ENCODE data around the gene ADO.

The ADO gene

DNA sequence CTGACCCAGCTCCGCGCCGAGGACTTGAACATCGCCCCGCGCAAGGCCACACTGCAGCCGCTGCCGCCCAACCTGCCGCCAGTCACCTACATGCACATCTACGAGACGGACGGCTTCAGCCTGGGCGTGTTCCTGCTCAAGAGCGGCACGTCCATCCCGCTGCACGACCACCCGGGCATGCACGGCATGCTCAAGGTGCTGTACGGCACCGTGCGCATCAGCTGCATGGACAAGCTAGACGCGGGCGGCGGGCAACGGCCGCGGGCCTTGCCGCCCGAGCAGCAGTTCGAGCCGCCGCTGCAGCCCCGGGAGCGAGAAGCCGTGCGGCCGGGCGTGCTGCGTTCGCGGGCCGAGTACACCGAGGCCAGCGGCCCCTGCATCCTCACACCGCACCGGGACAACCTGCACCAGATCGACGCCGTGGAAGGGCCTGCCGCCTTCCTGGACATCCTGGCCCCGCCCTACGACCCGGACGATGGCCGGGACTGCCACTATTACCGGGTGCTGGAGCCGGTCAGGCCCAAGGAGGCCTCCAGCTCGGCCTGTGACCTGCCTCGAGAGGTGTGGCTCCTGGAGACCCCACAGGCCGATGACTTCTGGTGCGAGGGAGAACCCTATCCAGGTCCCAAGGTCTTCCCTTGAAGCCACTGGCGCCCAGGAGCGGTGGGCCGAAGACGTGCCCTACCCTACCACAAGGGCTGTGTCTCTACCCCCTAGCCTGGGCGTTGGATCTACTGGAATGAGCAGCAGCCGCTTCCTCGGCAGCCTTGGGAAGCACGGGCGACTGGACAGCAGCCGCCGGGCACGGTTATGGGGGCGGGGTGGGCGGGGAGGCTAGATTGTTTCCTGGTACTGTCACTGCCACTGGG lies 945 bp downstream of the ADO start:
- TF ChIP-seq, protein P1, sequence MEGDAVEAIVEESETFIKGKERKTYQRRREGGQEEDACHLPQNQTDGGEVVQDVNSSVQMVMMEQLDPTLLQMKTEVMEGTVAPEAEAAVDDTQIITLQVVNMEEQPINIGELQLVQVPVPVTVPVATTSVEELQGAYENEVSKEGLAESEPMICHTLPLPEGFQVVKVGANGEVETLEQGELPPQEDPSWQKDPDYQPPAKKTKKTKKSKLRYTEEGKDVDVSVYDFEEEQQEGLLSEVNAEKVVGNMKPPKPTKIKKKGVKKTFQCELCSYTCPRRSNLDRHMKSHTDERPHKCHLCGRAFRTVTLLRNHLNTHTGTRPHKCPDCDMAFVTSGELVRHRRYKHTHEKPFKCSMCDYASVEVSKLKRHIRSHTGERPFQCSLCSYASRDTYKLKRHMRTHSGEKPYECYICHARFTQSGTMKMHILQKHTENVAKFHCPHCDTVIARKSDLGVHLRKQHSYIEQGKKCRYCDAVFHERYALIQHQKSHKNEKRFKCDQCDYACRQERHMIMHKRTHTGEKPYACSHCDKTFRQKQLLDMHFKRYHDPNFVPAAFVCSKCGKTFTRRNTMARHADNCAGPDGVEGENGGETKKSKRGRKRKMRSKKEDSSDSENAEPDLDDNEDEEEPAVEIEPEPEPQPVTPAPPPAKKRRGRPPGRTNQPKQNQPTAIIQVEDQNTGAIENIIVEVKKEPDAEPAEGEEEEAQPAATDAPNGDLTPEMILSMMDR (IDR thresholded peaks at IDR 0.05; ENCODE audit: low read depth, low read length, missing control alignments), result no peak
- no peak for DNase-seq (ENCODE audit: extremely low read depth, low read depth)
- peak overlapping the region; percentile 62 for H3K4me3 ChIP-seq (replicated peaks; ENCODE audit: low read depth, low read length)

DNA sequence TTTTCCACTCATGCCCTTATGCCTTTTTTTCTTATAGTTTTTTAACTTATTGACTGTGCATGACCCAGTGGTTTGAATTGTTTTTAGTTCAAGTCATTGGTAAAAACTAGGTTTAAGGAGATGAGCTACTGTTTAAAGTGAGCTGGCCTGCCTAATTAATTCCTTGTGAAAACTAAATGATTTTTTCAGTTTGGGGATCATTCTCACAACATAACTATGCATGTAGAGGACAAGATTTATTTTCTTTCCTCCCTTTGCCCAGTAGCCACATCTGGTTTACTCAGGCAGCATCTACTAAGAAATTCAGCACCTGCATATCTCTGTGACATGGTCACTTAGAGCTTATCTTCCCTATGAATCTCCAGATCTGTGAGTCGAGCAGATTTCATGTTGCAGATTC lies 1.7 kb downstream of the ADO start:
- peak overlapping the region; percentile 62 for H3K4me3 ChIP-seq (replicated peaks; ENCODE audit: low read depth, low read length)
- DNase-seq (ENCODE audit: extremely low read depth, low read depth), result no peak
- TF ChIP-seq, protein P1 (IDR thresholded peaks at IDR 0.05; ENCODE audit: low read depth, low read length, missing control alignments), result no peak

DNA sequence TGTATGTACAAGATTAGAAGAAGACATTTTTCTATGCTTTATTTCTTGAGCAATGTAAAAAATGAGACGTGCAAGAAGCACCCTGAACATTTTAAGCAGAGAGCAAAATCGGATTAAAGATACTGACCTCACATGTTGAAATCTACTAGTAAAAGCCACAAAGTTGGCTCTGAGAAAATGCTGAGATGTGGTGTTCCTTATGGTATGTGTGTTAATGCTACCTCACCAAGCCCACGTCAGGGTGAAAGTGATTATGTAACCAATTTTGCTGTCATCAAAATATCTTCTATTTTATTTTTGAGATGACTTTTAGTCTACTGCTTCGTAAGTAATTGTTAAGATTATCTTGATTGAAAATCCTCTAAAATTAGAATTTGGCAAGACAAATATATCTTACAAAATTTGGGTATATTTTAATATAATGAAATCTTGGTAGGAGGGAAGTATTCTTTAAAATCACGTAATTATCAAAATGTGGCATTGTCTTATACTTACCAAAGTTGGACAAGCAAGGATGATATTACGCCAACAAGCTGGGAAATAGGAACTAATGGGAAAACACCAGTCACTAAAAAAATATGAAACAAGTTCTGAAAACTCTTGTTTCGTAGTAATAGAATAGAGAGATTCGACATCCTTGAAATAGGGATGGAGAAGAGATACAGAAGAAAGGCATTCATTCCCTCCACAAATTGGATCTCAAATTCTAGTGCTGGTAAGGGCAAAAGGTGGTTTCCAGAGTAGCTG lies 5.8 kb downstream of the ADO start:
- DNase-seq (ENCODE audit: extremely low read depth, low read depth), result no peak
- no peak overlapping the region for H3K4me3 ChIP-seq (replicated peaks; ENCODE audit: low read depth, low read length)
- TF ChIP-seq, protein P1 (IDR thresholded peaks at IDR 0.05; ENCODE audit: low read depth, low read length, missing control alignments), result no peak

DNA sequence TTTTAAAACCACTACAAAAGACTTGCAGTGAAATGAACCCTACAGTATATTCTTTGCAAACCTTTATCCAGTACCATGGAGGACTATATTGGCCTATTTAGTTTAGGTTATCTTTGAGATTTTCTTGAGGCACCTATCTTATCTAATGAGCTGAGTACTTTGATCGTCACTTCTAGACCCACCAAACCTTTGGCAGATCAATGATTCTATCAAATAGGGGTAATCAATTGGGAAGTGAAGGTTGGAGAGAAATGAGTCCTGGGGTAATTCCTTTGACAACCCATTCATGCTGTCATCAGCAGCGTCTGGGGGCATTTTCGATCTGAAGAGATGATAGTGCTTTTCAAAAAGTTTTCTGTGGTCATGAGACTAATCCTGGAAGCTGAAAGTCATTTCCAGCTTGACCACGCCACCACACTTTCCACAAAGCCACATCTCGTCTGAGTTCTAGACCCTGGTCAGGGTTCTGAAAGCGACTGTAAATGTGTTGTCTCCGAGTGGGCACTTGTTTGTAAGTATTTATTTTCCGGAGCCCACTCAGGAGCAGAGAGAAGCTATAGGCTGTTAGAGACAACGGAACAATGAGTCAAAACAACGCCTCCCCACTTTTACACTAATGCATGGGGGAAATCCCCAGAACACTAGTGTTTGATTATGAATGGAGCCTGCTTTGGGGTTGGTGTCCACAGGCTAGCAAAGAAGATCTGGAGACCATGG lies 6.8 kb downstream of the ADO start:
- no peak for DNase-seq (ENCODE audit: extremely low read depth, low read depth)
- H3K4me3 ChIP-seq (replicated peaks; ENCODE audit: low read depth, low read length), result no peak overlapping the region
- TF ChIP-seq, protein P1 (IDR thresholded peaks at IDR 0.05; ENCODE audit: low read depth, low read length, missing control alignments), result no peak

DNA sequence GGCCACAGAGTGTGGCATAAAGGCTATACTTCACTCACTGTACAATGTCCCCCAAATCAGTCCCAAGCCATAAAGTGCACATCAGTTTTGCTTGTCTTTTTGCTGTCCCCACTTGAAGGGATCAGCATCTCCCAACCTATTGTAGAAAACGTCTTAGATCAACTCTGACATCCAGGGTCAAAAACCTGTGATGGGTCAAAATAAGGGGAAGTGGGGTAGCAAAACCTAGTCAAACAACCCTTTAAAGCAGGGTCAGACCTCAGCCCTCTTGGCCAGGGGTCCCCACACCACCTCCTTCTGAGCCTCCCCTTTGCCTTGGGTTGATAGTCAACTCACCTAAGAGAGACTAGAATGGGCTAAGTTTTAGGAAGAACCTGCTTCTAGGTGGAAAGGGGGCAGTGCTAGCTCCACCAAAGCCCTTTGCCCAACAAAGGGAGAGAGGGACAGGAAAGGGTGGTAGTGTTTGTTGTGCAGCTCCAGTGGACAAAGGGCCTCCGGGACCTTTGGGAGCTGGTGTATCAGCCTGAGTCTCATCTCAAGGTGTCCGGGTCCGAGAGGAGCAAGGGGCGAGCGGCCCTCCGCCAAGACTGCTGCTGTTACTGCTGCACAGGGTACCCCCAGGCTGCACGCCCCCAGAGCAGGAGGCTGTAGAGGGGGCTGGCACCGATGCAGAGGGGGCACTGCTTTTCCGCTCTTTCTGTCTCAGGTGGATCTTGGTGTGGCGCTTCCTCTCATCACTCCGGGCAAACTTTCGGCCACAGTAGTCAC lies 8.3 kb downstream of the ADO start:
- no peak overlapping the region for H3K4me3 ChIP-seq (replicated peaks; ENCODE audit: low read depth, low read length)
- TF ChIP-seq, protein P1 (IDR thresholded peaks at IDR 0.05; ENCODE audit: low read depth, low read length, missing control alignments), result no peak
- no peak for DNase-seq (ENCODE audit: extremely low read depth, low read depth)

DNA sequence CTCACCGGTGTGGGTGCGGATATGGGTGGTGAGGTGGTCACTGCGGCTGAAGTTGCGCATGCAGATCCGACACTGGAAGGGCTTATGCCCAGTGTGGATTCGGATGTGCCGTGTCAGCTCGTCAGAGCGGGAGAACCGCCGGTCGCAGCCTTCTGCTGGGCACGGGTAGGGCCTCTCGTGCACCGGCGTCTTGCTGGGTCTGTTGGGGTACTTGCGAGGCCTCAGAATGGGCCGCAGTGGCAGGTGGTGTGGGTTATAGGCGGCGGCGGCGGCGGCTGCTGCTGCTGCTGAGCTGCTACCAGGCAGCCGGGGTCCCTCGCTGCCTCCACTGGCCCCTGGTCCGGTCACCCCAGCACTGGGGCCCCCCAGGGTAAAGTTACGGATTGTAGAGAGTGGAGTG lies 8.9 kb downstream of the ADO start:
- DNase-seq (ENCODE audit: extremely low read depth, low read depth), result no peak
- TF ChIP-seq, protein P1 (IDR thresholded peaks at IDR 0.05; ENCODE audit: low read depth, low read length, missing control alignments), result no peak
- no peak overlapping the region for H3K4me3 ChIP-seq (replicated peaks; ENCODE audit: low read depth, low read length)

All from HFF-Myc (cell line).